NCI-H146 treated with DMSO at 0.1 percent for 48 hours (cell line): Measurements from ENCODE around the gene ETS2.
A peak's percentile ranks its signal among the peaks of the same experiment; 100 is the strongest.

Source experiments
- DNase-seq: peaks from one replicate; lab custom pipeline; 2025; ENCODE audit not compliant: unreplicated experiment; lab: John Stamatoyannopoulos, UW

Gene ETS2

DNA sequence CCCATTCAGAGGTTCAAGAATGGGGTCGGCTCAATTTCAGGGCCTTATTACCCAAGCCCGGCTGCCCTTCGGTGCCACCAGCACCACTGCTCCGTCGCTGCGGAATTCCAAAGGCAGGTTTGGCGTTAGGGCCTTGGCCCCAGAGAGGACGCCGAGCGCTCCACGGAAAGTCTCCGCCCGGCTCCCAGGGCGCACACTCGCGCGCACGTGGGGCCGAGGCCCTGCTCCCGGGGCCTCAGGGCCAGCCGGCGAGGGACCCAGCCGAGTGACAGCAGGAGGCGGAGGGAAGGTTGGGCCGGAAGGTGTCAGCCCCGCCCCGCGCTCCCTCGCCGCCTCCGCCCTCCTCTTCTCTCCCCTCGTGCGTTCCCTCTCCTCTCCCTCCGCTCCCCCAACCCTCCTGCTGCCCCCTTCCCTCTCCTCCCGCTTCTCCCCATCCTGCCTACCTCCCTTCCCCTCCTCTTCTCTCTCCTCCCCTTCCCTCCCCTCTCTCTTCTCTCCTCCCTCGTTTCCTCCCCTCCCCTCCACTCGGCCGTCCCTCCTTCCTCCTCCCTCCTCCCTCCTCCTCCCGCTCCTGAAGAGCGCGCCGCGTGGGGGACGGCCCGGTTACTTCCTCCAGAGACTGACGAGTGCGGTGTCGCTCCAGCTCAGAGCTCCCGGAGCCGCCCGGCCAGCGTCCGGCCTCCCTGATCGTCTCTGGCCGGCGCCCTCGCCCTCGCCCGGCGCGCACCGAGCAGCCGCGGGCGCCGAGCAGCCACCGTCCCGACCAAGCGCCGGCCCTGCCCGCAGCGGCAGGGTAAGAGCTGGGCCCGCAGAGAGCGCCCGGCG lies at the start of gene ETS2:
Gene ETS2, plus strand, starts transcription at position 602 of the 825 bp plus-strand sequence. CDS start 4,106 bp downstream, outside the sequence.
- peak; percentile 58 for DNase-seq

DNA sequence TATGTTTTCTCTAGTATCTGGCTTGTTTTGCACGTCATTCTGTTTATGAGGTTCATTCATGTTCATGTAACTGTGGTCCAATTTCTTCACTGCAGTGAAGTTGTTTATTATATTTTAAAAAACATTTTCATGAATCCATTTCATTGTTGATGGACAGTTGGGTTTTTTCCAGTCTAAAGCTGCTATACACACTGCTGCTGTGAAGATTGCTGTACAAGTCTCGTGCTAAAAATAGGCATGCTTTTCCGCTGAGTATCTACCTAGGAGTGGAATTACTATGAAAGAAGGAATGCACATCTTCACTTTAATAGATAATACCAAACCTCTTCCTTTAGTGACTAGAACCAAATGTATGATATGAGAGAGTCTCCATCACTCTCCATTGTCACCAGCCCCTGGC lies 49.0 kb upstream of the ETS2 start:
- no peak for DNase-seq

- no peak for DNase-seq
These were observed 47.1 kb upstream of the ETS2 start for GRCh38 chr21:38758501-38759214.

DNA sequence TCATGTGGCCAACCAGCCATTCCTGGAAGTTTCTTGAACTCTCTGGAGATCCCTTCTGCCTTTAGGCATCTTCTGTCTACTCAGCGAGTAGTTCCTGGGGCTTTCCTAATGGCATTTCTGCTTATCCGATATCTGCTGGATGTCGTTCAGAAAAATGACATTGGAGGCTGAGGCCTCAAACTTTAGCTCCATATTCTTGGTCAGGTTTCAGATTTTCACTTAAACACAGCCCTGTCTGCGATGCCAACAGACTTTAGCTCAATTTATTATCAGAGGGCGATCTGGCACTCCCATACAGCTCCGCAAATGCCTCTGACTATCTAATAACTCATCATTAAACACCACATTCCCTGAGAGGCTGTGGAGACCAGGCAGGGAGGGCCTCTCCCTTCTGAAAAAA lies 46.3 kb upstream of the ETS2 start:
- no peak for DNase-seq

DNA sequence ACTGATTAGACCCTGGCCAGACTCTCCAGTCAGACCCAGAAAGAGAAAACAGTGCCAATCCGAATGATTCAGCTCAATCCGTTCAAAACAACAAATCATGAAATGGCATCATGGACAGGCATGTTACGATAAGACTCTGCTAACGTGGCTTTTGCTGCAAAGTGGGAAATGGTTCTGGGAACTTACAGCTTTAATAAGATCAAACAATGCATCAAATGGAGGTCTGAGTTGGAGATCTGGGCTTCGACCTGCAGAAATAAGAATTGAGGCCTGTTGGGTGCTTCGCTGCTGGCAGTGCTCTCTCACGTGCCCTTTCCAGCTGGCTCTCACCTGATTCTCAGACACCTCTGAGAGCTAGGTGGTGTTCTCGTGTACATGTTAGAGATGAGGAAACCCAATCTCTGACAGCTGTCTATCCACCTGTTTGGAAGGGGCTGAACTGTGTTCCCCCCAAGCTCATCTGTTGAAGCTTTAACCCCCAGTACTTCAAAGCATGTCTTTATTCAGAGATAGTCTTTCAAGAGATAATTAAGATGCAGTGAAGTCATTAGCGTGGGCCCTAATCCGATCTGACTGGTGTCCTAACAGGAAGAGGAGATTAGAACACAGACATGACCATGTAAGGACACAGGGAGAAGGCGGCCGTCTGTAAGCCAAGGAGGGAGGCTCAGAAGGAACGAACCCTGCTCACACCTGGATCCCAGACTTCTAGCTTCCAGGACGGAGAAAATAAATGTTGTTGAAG lies 45.5 kb upstream of the ETS2 start:
- no peak for DNase-seq

- DNase-seq, result no peak
These were observed 45.0 kb upstream of the ETS2 start for GRCh38 chr21:38760762-38761155.

GRCh38 chr21:38761531-38761930 lies 44.2 kb upstream of the ETS2 start:
- DNase-seq, result no peak

- DNase-seq, result no peak
These were observed 40.7 kb upstream of the ETS2 start for GRCh38 chr21:38765056-38765455.

DNA sequence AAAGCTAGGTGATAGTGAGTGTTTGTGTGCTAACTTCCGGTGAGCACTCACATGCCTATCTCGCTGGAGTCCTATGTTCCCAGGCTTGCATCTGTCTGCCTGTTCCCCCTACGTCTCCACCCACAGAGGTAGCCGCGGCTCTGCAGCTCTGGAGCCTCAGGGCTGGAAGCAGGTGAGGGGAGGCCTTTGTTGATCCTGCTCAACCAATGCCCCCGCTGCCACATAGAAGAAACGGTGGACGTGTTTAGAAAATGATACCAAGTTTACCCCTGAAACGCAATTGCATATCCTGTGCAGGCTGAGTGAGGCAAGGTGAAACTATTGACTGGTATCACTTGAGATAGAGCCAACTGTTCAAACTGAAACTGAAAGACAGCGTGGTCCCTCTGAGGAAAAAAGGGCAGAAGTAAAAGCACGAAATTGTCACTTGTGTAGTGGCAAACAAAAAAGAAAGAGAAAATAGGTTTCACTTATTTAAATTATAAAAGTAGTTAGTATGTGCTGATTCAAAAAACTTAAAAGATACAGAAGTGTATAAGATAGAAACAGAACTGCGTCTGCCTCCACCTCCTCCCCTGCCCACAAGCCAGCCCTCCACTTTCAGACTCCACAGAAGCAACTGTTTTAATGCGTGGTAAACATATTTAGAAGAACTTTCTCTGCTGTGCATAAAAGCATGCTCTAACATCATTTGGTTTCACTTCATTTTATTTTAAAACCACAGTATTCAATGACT lies 38.6 kb upstream of the ETS2 start:
- peak; percentile 63 for DNase-seq

GRCh38 chr21:38768471-38769063 lies 37.2 kb upstream of the ETS2 start:
- DNase-seq, result no peak

GRCh38 chr21:38769191-38769780 lies 36.4 kb upstream of the ETS2 start:
- DNase-seq, result no peak

DNA sequence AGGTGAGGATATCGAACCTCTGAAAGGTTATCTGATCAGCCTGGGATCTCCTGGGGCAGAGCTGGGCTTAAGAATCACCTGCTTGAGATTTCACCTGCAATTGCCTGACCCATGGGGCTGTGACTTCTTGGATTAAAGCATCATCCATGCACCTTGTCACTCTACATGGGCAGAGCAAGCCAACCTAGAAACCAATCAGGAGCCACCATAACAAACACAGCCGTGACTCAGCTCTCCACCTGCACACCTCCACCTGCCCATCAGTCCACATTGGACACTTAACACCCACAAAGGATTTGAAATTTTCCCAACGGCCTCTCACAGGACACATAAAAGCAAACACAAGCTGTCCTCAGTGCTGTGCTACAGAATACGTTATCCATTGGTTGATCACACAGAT lies 35.1 kb upstream of the ETS2 start:
- DNase-seq, result peak; percentile 66

- DNase-seq, result no peak
These were observed 34.2 kb upstream of the ETS2 start for GRCh38 chr21:38771536-38771935.

DNA sequence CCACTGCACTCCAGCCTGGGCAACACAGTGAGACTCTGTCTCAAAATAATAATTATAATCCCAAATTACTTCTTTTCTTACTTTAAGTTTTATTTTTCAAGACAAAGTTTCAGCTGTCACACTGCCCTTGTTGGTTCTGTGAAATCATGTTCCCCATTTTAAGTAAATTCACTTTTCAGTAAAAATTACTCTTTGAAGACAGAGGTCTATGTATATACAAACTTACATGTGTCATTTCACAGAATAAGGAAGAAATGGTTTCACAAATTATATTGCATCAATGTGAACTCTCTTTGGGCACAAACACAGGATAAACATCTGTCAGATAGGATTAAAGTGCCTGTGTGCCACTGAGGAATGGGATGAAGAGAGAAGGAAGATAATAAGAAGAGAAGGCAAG lies 33.1 kb upstream of the ETS2 start:
- DNase-seq, result no peak

- DNase-seq, result no peak
These were observed 32.3 kb upstream of the ETS2 start for GRCh38 chr21:38773099-38774061.

DNA sequence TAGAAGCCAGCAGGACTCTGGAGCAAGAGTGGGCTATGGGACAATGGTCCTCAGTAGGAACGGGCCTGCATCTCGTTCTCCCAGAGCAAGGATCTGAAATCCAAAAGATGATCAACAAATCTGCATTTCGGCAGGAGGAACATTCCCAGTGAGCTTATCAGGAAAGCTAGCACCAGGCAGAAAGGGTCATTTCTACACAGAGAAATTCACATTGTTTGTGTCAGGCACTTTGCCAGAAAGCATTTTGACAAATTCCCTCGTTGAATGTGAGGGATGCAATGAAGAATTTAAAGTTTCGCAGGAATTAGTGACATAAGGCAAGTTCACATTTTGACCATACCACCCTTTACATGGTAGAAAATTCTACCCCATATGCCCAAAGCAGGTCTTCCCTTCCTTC lies 31.6 kb upstream of the ETS2 start:
- no peak for DNase-seq

DNA sequence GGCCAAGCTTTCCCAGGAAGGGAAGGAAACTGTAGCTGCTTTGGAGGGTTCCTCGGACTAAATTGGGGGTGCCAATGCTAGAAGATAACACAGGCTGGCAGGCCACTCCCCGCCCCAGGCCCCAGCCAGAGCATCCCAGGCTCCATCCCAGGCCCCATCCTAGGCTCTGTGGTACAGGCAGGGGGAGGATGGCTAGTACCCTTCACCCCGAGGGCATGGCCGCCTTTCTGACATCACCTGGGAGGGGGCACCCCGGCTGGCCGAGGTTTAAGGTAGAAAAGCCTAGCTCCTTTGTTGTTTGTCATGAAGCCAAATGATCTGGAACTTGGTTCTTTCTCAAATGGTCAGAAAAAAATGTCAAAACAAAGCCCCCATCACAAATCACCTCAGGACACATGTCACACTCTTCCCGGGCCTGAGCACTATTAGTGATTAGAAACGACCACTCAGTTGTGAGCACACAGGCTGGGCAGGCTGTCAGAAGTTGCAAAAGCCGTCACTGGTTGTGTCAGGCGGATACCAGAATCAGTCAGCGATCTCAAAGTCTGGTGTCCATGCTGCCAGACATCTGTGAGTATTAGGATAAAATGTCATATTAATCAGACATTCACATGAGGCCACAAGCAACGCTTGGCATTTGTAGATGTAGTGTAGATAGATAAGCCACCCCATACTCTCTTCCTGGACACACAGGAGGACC lies 31.0 kb upstream of the ETS2 start:
- DNase-seq, result no peak

GRCh38 chr21:38775733-38776132 lies 30.0 kb upstream of the ETS2 start:
- no peak for DNase-seq

DNA sequence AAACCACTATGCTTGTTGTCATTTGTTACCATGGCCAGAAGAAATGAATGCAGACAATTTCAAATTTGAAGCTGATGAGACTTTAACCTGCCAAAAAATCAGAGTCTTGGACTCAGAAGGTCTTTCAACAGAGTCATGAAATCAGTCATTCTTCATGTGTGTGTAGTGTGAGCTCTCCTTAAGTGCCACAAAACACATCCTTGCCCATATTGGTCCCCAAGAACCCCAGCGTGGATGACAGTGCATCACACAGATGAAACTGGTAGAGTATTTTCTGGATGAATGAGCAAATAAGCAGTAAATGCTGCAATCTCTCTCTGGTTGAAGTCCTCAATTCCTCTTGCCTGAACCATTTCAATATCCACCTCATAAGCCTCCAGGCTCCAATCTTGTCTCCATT lies 28.7 kb upstream of the ETS2 start:
- no peak for DNase-seq
